A673 (cell line): ENCODE data around the gene DUSP1.

ENCODE experiments used
- EZH2 ChIP-seq: fragments of 200-600 bp; sonication (generic); IDR thresholded peaks from 2 replicates; pipeline ENCODE4 v1.6.1; 2017; ENCODE audit warnings: borderline replicate concordance, low read depth, mild to moderate bottlenecking, mixed read lengths, antibody characterized with exemption, low read length; ENCODE audit not compliant: poor library complexity, severe bottlenecking
- TF ChIP-seq, protein P1 (sequence below): fragments of 300-800, 200-600 bp; sonication (generic); conservative IDR thresholded peaks from 2 replicates; pipeline ENCODE4 v1.5.1; 2017; ENCODE audit warnings: low read depth, mild to moderate bottlenecking, antibody characterized with exemption, low read length, moderate library complexity, mixed read lengths

DNA sequence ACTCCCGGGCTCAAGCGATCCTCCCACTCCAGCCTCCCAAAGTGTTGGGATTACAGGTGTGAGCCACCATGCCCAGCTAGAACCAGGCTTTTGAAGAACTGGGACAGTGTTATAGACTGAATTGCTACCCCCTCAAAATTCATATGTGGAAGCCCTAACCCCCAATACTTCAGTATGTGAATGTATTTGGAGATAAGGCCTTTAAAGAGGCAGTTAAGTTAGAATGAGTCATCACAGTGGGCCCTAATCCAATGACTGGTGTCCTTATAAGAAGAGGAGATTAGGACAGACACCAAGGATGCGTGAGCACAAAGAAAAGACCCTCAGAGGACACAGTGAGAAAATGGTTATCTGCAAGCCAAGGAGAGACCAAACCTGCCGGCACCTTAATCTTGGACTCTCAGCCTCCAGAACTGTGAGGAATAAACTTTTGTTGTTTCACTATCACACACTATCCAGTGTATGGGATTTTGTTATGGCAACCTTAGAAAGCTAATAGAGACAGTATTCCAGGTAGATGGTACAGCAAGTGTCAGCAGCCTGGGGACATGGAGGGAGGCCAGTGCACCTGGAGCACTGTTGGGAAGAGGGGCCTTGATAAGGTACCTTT is 31.7 kb upstream of the DUSP1 start:
- TF ChIP-seq, protein P1, sequence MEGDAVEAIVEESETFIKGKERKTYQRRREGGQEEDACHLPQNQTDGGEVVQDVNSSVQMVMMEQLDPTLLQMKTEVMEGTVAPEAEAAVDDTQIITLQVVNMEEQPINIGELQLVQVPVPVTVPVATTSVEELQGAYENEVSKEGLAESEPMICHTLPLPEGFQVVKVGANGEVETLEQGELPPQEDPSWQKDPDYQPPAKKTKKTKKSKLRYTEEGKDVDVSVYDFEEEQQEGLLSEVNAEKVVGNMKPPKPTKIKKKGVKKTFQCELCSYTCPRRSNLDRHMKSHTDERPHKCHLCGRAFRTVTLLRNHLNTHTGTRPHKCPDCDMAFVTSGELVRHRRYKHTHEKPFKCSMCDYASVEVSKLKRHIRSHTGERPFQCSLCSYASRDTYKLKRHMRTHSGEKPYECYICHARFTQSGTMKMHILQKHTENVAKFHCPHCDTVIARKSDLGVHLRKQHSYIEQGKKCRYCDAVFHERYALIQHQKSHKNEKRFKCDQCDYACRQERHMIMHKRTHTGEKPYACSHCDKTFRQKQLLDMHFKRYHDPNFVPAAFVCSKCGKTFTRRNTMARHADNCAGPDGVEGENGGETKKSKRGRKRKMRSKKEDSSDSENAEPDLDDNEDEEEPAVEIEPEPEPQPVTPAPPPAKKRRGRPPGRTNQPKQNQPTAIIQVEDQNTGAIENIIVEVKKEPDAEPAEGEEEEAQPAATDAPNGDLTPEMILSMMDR = no peak
- no peak for TF ChIP-seq EZH2
